Fibroblast of lung (primary cell): ENCODE results near the gene HSPA5.

ENCODE experiments used
- EZH2 ChIP-seq: IDR thresholded peaks from 2 replicates; pipeline ENCODE4 v1.5.1; 2012; ENCODE audit warnings: low read length, control low read depth, mild to moderate bottlenecking; ENCODE audit errors: missing control alignments
- TF ChIP-seq, protein P1 (sequence below), 2 donors: IDR thresholded peaks in 1 of 2; conservative IDR thresholded peaks in 1 of 2; 1 replicate in 1 of 2; 2 replicates in 1 of 2; pipeline ENCODE4 v1.5.1; 2011 to 2012; ENCODE audit warnings: low read length in 2 of 2, control low read depth in 1 of 2, inconsistent platforms in 1 of 2, low read depth in 1 of 2, mild to moderate bottlenecking in 1 of 2

DNA sequence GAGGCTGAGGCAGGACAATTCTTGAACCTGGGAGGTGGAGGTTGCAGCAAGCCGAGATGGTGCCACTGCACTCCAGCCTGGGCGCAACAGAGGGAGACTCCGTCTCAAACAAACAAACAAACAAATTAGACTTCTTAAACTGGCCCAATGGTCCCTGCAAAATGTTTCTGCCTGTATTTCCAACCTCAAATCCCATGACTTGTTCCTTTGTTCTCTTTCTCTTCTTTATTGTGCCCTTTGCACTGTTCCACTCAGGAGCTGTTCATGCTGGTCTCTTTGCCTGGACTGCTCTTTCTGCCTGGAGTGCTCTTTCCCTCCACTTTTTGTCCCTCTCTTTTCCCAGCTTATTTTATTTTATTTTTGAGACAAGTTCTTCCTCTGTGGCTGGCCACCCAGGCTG, 36.7 kb downstream of the HSPA5 start:
- TF ChIP-seq, protein P1, sequence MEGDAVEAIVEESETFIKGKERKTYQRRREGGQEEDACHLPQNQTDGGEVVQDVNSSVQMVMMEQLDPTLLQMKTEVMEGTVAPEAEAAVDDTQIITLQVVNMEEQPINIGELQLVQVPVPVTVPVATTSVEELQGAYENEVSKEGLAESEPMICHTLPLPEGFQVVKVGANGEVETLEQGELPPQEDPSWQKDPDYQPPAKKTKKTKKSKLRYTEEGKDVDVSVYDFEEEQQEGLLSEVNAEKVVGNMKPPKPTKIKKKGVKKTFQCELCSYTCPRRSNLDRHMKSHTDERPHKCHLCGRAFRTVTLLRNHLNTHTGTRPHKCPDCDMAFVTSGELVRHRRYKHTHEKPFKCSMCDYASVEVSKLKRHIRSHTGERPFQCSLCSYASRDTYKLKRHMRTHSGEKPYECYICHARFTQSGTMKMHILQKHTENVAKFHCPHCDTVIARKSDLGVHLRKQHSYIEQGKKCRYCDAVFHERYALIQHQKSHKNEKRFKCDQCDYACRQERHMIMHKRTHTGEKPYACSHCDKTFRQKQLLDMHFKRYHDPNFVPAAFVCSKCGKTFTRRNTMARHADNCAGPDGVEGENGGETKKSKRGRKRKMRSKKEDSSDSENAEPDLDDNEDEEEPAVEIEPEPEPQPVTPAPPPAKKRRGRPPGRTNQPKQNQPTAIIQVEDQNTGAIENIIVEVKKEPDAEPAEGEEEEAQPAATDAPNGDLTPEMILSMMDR (conservative IDR thresholded peaks at IDR 0.05 in 1 of 2, IDR thresholded peaks at IDR 0.05 in 1 of 2; ENCODE audit: low read depth in 1 of 2, low read length in 2 of 2), result no peak
- TF ChIP-seq EZH2, result no peak
